Measurements from ENCODE around the gene TEPSIN.

The TEPSIN gene, protein sequence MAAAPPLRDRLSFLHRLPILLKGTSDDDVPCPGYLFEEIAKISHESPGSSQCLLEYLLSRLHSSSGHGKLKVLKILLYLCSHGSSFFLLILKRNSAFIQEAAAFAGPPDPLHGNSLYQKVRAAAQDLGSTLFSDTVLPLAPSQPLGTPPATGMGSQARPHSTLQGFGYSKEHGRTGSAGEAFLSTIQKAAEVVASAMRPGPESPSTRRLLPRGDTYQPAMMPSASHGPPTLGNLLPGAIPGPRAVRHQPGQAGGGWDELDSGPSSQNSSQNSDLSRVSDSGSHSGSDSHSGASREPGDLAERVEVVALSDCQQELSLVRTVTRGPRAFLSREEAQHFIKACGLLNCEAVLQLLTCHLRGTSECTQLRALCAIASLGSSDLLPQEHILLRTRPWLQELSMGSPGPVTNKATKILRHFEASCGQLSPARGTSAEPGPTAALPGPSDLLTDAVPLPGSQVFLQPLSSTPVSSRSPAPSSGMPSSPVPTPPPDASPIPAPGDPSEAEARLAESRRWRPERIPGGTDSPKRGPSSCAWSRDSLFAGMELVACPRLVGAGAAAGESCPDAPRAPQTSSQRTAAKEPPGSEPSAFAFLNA

DNA sequence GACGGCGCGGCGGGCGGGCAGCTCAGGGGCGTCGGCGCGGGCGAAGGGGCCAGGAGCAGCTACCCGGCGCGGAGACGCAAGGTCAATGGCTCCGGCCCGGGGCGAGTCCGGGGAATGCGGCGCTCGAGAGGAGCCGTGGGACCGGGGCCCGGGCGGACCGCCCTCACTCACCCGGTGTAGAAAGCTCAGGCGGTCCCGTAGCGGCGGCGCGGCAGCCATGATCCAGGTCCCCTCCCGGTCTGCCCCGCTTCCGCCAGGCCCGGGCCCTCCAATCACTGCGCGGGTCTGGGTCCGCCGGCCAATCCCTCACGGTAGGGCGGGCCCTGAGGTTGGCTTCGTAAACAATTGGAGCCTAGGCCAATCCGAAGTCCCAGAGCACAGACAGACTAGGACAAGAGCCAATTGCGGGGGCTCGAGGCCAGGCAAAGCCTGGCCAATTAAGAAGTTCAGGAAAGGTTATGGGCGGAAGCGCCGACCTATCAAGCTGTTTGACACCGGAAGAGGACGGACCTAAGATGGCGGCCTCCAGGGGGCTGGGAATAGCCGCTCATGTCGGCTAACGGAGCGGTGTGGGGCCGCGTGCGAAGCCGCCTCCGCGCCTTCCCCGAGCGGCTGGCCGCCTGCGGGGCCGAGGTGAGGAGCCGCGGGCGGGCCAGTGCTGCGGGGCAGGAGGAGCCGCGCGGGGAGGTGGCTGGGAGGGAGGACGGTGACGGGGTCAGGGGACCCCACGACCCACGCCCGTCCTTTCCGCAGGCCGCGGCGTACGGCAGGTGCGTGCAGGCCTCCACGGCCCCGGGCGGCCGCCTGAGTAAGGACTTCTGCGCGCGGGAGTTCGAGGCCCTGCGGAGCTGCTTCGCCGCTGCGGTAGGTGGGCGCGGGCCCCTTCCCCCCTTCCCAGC is at the start of gene TEPSIN, which contains the start of gene NDUFAF8:
Gene TEPSIN (minus strand): TSS at position 241 of the 899 bp plus-strand sequence. CDS start 22 bp downstream, at position 219.
Gene NDUFAF8 (plus strand): TSS at position 504 of the 899 bp plus-strand sequence. CDS start 46 bp downstream, at position 550.
- intact Hi-C loops (cut with DNase I): no loop called here
- peak; percentile 97 to 100 (median 98) for DNase-seq

DNA sequence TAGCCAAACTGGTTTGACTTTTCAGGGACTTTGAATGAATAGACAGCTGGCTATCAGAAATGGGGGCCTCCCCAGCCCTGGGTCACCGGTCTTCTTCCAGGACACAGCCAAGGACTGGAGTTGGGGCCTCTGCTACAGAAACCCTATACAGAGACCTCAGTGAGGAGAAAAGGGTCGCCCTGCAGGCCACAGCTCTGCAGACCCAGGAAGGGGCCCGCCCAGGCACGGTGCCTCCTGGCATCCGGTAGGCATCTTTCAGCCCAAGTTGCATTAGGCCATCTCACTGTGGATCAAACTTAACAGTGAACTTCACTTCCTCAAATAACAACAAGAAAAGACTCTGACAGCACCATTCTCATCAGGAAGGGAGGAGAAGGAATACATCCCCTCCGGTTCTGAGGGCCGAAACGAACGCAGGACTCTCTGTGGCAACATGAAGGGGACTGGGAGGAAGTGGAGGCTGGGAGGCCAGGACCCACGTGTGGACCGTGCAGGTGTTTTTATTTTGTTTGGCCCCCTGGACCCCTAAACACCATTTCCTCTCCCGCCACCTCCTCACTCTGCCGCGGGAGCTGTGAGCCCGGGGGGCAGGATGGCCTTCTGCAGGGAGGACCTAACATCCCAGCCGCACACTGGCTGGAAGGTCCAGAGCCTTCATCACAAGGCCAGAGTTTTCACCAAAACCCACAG is 49.0 kb upstream of the TEPSIN start:
- no peak for DNase-seq
- intact Hi-C loops (cut with DNase I): no loop called here

DNA sequence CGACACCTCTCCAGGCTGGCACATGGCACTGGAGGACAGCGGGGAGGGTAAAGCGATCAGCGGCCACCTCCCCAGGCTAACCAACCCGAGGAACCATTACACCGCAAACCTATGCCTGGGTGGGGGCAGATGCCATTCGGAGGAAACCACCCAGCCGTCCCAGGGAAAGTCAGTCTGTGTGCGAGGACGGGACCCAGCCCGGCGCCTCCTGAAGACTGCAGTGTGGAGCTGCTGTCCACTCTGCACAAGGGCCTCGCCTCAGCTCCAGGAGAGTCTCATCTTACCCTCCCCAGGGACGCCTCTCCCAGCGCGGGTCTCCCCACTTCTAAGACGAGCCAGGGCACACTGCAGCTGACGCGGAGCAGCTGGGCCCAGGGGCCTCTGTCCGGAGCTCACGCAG is 48.3 kb upstream of the TEPSIN start:
- DNase-seq: no peak
- intact Hi-C loops (cut with DNase I): no loop called here

DNA sequence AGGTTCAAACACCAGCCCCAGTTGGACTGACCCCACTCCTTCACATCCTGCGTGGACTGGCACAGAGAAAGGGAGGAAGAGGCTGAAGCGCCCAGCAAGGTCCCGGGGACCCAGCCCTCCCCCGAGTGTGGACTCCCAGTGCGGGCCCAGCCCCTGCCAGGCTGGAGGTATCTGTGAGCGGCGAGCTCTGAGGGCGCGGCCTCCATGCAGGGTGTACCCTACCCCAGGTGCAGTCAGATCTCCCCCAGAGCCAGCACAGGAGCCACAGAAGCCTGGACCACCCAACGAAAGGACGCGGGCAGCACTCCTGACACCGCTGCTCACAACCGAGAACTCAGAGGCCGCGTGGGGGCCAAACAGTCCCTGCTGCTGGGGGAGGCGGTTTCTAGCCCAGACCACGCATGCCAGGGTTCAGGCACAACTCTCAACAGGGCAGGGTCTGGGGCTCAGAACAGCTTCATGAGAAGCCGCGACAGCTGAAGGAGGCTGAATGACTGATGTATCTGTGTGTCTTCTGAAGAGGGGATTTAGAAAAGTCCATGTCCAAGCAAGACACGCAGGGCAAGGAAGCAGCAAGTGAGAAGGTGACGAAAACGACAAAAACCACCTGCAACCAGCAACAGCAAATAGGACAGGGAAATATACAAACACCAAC is 47.8 kb upstream of the TEPSIN start:
- intact Hi-C loops (cut with DNase I): no loop called here
- no peak for DNase-seq

DNA sequence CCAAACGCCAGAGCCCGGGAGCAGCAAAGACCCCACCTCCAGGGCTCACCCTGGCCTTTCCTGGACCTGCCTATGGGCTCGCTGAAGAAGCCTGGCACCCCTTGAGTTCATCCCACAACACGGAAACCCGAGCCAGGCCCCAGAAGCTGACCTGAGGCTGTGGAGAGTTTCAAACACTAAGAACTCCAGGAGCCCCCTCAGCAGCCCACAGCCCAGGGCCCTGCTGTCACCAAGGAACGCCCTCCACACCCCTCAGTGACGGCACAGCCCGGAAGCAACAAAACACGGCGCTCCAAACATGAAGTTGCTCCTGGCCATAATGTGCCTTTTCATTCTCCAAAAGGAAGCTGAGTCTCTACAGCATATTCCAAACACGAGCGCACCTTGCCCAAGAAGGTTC is 47.0 kb upstream of the TEPSIN start:
- no peak for DNase-seq
- intact Hi-C loops (cut with DNase I): no loop called here

DNA sequence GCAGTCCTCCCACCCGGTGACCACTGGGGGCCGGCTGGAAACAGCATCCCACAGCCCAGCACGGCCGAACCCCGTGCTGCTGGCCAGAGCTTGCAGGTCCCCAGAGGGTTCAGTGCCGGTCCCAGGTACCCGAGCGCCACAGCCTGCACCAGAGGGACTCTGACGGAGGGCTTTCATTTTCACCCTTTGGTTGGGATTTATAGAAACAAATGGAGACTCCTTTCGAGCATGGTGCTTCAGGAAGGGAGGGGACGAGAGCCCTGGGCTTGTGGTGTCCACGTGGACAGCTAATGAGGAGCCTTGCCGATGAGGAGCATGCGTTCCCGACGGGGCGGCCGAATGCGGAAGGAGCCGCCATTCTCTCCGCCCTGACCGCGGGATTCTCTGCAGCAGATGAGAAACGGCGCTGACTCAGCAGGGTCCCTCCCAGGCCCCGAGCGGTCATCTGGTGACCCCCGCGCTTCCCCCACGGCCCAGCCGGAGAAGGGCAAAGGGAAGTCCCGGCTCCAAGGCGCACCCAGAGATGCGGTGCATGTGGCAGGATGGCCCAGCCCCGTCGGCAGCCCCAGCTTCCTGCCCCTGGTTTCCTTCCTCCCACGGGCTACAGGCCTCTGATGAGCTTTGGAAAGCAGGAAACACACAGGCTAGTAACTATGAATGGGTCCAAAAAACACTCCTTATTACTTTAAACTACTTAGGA is 46.5 kb upstream of the TEPSIN start:
- peak in 5 of 10 donors; percentile 42 to 91 (median 53) for DNase-seq
- intact Hi-C loops (cut with DNase I): no loop called here

DNA sequence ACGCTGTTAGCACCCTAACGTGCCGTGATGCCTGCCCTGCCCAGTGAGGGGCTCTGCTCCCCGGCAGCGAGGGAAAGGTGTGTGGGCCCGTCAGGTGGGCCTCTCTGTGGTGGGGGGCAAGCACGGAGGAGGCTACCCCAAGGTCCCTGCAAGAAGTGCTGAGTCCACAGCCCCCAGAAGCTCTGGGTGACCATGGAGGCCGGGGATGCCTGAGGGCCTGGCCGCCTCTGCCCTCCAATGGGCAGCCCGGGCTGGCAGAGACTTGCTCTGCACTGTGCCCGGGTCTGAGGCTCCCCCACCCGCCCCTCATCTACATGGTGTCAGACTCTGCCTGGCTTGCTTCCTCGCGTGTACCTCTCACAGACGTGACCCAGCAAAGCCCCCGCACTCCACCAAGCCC is 44.0 kb upstream of the TEPSIN start:
- intact Hi-C loops (cut with DNase I): no loop called here
- no peak for DNase-seq

DNA sequence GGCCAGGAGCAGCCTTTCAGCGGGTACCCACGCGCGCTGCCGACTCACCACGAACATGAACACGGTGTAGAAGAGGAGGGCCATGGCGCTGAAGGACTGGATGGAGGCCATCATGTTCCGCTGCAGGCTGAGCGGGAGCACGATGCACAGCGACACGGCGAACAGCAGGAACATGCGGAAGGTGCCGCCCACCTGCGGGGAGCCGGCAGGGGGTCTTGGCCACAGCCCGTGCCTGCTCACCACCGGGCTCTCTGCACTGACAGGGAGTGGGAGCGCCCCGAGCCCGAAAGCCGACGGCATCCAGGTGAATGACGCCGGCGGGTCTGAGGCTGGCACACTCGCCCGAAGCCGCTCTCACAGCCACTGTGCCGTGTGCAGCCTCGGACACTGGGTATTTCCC is 43.3 kb upstream of the TEPSIN start:
- intact Hi-C loops (cut with DNase I): no loop called here
- no peak for DNase-seq

DNA sequence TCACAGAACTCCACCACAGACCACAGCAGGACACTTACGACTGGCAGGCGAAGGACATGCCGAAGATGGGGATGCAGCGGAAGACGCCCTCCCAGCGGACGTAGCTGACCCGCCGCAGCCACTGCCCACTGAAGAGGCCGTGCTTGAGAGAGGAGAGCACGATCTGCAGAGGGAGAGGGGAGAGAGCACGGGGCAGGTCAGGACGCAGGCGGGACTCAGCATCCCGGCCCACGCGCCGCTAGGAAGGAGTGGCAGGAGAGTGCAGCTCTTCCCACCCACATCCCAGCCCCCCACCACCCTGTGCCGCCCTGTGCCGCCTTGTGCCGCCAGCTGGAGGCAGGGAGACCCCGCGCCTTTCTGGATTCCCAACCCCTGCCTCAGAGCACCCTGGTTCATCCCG is 41.7 kb upstream of the TEPSIN start:
- intact Hi-C loops (cut with DNase I): no loop called here
- no peak for DNase-seq

DNA sequence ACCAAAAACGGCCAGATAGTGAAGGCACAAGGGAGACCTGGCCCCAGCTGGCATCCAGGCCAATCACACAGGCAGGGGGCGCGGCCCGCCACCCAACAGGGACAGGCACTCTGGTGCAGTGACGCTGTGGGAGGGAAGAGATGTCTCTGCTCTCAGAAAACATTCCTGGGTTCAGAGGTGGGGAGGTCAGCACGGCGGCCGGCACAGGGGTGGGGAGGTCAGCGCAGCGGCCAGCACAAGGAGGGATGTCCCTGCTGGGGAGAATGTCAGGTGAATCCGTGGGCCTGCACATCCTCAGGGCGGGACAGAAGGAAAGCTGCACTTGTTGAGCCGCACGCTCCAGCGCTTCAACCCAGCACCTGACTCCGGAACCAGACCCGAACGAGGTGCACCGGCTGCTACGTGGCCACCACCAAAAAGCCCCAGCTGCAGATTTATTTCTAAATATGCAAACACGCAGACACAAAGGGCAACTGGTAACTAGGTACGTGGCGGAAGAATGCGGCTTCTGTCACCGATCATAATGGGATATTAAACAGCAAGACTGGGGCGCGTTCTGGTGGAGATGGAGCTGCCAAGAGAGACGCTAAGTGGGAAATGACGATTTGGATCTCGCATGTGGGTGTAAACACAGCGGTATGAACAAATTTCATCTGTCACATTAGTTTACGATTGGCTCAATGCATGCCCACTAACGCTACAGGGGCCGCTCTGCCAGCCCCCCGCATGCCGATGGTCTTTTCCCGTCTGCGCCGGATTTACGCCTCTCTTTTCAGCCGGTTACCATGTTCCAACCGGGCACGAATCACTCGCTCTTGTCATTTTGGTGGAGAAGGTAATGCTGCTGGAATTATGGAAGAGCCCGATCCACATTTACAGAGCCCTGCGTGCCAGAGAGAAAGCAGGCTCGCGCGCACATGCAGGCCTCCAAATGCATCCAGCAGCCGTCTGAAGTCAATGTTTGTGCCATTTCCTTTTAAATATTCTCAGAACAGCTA is 40.7 kb upstream of the TEPSIN start:
- DNase-seq: peak in 1 of 10 donors; percentile 76
- intact Hi-C loops (cut with DNase I): no loop called here

DNA sequence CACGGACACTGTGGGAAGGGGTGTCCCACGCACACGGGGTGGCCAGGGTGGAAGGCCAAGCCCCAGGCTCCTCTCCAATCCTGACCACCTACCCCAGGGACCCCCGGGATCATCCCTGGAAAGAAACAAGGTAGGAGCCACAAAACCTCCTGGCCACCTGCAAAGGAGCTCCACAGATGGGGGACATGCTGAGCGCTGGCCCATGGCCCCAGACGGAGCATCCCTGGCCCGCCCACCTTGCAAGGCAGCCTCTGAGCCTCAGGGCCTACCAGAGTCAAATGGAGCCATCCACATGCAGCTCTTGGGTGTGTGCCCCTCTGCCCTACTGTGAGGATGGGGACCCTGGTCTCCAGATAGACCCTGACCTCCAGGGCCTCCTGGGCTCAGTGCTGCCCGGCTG is 40.0 kb upstream of the TEPSIN start:
- intact Hi-C loops (cut with DNase I): no loop called here
- DNase-seq: no peak

DNA sequence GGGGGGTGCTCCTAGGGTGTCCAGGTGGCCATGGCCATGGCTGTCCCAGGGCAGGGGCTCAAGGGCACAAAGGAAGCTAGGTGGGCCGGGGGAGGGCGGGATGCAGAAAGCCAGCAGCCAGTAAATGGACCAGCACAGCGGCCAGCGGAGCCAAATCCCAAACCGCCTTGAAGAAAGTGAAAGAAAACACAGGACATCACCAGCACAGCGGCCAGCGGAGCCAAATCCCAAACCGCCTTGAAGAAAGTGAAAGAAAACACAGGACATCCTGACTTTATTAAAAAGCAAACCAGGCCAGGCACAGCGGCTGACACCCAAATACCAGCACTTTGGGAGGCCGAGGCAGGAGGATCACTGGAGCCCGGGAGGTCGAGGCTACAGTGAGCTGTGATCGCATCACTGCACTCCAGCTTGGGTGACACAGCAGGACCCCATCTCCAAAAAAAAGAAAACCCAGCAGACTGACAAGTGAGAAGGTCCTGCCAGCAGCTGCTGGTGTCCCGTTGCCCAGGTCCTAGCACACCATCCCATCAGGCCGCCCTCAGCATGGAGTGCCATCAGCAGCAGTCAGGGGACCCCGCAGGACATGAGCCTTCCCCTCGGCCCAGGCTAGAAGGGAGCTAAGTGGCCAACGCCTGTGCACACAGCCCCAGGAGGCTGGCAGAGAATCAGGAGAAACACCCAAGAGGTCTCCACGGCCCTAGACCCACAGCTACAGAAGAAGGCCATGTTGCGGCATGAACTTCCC is 39.3 kb upstream of the TEPSIN start:
- intact Hi-C loops (cut with DNase I): no loop called here
- no peak for DNase-seq

DNA sequence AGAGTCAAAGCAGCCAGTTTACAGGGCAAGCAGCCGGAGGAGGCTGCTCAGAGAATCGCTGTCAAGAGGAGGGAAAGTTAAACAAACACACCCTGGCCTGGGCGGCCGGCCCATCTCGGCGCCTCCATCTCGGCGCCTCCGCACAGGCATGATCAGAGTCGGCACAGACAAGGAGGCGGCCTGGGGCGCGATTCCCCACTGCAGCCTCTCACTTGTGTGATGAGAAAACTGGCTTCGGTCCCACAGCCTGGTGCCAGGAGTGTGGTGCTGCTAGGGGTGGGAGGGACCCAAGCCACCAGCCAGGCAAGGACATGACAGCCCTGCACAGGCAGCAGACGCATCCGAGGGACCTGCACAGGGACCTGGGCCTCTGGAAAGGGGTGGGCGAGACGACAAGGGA is 38.6 kb upstream of the TEPSIN start:
- intact Hi-C loops (cut with DNase I): no loop called here
- peak; percentile 51 to 96 (median 79) for DNase-seq

DNA sequence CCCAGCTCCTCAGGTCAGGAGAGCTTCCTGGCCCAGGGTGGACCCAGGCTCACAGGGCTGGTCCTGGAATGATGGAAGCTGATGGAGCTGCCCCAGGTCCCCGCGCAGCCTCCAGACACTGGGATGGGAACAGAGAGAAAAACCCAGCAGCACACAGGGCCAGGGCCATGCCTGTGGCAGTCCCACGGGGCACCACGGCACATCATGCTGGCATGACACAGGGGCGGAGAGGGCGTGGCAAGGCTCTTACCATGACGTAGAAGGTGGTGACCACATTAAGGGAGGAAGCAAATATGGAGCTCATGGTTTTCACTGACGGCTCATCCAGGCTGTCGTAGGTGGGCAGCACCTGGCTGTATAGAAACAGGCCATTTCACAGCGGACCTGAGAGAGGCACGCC is 37.9 kb upstream of the TEPSIN start:
- intact Hi-C loops (cut with DNase I): no loop called here
- no peak for DNase-seq

DNA sequence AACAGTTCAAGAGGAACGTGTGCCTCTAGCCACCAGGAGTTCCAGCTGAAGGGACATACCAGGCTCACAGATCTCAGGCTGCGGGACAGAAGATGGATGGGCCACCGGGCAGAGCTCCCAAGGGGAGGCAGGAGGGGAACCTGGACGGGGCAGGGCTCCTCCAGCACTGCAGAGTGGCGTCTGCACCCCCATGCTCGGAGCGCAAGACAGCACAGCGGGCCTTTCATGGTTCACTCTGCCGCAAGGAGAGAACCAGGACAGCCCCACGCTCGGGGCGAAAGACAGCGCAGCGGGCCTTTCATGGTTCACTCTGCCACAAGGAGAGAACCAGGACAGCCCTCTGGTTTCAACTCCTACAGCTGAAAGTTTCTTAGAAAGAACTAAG is 35.6 kb upstream of the TEPSIN start:
- intact Hi-C loops (cut with DNase I): no loop called here
- DNase-seq: no peak

DNA sequence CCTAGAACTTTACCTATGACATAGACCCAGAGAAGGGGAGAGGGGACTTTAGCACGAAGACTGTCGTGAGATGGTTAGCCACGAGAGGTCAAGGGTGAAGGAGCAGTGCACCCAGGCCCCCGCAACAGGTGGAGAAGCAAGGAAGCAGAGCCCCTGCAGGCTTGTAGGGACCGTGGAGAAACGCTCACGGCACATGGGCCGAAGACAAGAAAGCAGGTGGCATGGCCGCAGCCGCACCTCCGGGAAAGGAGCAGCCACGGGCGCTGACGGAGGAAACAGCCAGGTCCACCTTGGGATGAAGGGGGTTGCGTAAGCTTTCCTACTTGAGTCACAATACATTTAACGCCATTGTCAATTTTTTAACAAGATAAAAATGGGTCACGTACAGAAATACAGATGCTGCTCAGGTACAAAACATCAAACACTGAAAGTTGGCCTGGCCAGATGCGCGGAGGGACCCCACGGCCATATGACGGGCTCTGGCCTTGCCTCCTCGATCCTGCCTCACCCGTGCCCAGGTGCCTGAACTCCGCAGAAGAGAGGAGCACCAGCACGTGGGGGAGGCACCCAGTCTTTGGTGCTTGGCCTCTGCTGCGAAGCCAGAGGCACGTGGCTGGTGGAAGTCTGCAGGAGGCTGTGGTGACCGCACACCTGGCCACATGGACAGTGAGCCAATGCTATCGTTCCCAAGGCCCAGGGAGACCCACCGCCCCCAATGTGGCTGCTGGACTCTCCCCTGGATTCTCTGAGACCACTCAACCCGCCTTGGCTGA is 35.0 kb upstream of the TEPSIN start:
- peak in 1 of 10 donors; percentile 31 for DNase-seq
- intact Hi-C loops (cut with DNase I): no loop called here

DNA sequence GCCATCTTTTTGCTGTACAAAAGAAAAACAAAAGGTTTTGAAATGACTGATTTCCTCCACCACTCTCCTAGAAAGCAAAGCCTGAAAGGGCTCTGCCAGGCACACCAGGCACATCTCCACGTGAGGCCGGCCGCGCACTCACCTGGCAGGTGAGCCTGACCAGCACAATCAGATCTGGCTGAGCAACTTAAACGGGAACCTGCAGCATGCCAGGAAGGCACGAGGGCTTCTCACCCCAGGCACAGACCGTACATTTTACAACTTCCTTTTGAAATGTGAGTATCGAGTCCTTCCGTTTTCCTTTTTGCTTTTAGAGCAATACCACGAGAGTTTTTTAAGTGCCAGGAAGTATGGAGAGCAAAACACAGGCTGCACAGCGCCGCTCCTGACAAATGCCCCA is 33.8 kb upstream of the TEPSIN start:
- DNase-seq: no peak
- intact Hi-C loops (cut with DNase I): no loop called here
